GM19023 (cell line): ENCODE results near the gene GPATCH8.
"Not testable (repeated sequence)": the region's sequence is repeated elsewhere in the genome, so short reads cannot be mapped to it uniquely, and the experiment has no call there.

ENCODE experiments used
- ATAC-seq: cut with Tn5 transposase; IDR thresholded peaks from one replicate; pipeline ENCODE4 v1.9.1; 2021; ENCODE audit warnings: mild to moderate bottlenecking, moderate library complexity; ENCODE audit not compliant: unreplicated experiment

Gene GPATCH8

GRCh38 chr17:44378171-44378705 is 125.0 kb downstream of the GPATCH8 start:
- ATAC-seq: no peak

- ATAC-seq: no peak
Measured at GRCh38 chr17:44376779-44377178, 126.4 kb downstream of the GPATCH8 start.

GRCh38 chr17:44376124-44376523 is 127.1 kb downstream of the GPATCH8 start:
- ATAC-seq: no peak

DNA sequence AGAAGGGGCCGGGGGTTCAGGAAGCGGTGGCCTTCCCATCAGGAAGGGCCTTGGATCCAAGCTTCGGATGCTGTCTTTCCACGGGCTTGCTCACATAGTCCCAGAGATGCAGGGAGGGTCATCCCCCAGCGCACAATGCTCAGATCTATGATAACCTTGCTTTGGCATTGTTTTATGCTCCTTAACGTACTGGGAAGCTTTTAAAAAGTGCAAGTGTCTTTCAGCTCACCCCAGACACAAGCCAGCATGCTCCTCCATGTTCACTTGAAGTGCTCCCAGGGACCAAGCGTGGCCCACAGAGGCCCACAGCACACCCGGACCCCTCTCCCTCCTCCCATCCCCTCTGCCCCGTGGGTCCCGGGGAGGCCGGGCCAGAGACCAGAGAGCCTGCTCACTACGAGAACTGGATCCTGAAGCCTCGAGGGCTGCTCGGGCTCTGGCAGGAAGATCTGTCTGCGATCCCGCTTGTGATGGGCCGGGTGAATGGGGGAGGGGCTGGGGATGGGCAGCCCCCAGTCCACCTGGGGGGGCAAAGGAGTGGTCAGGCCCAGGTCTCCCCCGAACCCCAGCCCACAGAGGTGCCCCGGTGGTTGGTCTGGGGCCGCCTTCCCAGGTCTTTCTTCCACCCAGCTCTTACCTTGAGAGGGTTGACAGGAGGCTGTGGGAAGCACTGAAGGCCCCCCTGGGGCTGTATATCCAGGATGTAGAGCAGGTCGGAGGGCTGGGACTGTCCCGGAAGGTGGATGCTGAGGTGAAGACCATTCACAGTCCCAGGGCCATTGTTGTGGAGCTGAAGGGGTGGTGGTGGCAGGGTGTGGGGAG is 127.8 kb downstream of the GPATCH8 start:
- ATAC-seq: no peak

- no peak for ATAC-seq
Measured at GRCh38 chr17:44374306-44375195, 128.7 kb downstream of the GPATCH8 start.

- ATAC-seq: no peak
Measured at GRCh38 chr17:44372036-44372435, 131.2 kb downstream of the GPATCH8 start.

- ATAC-seq: not testable (repeated sequence)
Measured at GRCh38 chr17:44369414-44370023, 133.7 kb downstream of the GPATCH8 start.

DNA sequence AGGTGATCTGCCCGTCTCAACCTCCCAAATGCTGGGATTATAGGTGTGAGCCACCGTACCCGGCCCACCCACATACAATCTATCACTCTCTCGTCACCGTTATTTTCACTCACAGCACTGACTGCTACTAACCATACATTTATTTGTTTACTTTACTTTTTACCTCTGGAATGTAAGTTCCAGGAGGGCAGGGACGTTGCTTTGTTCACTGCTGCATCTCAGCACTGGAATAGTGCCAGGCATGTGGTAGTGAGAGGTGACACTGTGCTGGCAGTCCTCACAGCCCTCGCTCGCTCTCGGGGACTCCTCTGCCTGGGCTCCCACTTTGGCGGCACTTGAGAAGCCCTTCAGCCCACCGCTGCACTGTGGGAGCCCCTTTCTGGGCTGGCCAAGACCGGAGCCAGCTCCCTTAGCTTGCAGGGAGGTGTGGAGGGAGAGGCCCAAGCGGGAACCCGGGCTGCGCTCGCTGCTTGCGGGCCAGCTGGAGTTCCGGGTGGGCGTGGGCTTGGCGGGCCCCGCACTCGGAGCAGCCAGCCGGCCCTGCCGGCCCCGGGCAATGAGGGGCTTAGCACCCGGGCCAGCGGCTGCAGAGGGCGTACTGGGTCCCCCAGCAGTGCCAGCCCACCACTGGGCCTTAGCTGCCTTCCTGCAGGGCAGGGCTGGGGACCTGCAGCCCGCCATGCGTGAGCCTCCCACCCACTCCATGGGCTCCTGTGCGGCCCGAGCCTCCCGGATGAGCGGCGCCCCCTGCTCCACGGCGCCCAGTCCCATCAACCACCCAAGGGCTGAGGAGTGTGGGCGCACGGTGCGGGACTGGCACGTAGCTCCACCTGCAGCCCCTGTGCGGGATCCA is 134.6 kb downstream of the GPATCH8 start:
- not testable (repeated sequence) for ATAC-seq

DNA sequence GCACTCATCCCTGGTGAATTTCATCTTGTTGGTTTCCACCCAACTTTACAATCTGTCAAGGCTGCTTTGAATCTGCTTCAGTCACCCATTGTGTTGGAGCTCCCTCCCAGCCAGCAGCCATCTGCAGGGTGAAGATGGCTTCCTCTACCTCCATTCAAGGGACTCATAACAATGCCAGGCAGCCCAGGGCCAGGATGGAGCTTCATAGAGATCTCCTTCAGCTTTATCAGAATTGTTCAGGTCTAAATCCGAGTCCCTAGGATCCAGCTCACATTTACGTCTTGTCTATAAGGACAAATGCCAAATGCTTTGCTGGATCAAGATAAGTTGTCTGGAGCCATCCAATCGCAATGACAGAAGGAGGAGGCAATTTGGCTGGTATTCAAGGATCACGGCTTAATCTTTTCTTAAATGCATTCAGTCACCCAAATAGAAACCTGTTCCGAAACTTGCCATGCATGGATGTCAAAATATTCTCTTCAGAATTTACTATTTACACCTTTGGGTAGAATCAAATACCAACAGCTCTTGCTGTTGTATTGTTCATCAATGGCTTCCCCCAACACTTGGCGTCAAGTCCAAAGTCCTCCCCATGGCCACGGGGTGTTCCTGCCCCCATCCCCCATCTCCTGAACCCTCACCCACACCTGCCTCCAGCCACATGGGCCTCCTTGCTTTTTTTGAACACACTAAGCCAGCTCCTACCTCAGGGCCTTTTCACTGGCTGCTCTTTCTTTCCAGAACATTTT is 135.8 kb downstream of the GPATCH8 start:
- no peak for ATAC-seq

DNA sequence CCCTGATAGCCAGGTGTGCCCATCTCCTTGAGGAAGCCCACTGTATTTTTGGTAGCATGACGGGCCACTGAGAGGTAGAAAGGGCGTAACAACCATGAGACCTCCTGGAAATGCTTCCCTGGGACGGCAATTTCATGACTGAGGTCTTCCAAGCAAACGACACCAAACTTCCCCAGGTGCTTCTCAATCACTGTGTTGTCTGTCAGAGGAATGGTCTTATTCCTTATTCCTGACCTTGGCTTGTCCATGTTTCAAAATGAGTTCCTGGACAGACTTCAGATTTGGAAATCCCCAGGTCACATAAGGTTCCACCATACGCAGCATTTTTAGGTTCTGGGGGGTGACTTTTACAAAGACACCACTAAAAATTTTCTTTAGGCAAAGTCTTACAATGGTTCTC is 138.2 kb downstream of the GPATCH8 start:
- not testable (repeated sequence) for ATAC-seq

- no peak for ATAC-seq
Measured at GRCh38 chr17:44363613-44364159, 139.5 kb downstream of the GPATCH8 start, which contains the start of gene FAM171A2. Gene FAM171A2, minus strand, starts transcription at chr17:44363853. Its CDS starts 139 bp downstream, at chr17:44363714.

- ATAC-seq: no peak
Measured at GRCh38 chr17:44362949-44363612, 140.1 kb downstream of the GPATCH8 start.

- ATAC-seq: no peak
Measured at GRCh38 chr17:44362459-44362948, 140.7 kb downstream of the GPATCH8 start.

DNA sequence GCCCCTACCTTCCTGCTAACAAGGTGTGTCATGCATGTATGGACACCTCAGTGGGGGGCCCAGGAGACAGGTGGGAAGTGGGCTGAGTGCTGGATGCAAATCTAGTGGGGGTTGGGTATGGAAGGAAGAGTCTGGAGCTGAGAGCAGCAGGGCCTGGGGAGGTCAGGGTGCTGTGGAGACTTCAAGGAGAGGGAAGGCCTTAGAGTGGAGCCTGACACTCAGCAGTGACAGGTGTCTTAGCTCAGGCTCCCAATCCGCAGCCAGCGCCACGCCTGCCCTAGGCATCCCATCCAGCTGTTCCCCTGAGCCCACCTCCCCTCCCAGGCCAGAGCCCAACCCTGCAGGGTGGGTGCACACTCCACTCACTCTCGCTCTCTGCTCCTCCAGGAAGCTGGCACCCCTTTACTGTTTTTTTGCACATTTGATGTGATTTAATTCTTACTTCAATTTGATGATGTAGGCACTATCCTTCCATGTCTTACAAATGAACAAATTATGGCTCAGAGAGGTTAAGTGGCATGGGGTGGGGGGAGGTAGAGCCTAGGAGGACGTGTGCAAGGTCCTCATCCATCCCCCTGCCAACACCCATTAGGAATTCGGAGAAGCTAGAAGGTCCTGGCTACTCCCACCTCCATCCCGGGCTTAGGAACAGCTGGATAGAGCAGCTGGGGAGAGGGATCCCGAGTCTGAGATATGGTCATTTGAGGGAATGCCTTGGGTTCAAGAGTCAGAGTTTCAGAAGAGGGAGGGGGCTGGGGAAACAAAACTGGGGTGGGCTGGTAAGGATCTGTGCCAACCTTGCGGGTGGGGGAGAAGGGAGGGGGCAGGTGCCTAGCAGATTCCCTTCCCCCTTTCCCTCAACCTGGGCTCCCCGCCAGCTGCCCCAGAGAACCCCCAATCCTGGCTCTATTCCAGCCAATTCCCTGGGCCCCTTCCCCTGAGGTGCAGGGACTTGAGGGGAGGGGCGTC is 141.6 kb downstream of the GPATCH8 start:
- no peak for ATAC-seq

DNA sequence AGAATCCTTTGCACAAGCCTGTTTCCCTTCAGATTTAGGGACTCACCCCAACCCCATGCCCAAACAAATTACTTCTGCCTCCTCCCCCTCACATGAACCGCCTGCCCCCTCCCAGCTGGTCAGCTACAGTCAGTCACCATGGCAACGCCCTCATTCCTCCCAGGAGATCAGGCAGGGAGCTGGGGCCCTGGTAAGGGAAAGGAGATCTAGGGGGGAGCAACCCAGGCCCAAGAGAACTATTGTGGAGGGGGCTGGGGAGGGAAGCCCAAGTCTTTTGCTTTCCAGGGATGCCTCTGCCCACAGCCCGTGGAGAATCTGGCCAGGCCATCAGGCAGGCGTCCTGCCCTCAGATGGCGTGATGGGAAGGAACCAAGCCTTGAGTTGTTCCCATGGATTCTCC is 142.4 kb downstream of the GPATCH8 start:
- ATAC-seq: no peak

DNA sequence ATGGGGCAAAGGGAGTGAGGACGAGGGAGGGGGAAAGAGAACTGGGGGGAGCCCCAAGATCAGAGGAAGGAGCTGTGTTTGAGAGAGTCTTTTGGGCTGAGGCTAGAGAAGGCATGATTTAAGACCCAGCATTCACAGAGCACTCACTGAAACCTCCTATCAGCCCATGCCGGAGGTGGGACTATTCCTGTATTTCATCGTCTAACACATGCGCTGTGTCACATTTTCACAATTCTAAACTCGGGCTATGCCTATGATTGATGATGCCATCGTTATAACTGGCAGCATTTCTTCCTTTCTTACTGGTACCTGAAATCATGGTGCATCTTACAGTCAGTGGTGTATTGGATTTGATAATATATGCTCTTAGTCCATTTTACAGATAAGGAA is 143.1 kb downstream of the GPATCH8 start:
- no peak for ATAC-seq

- no peak for ATAC-seq
Measured at GRCh38 chr17:44359458-44360143, 143.6 kb downstream of the GPATCH8 start.
